GM18519 (cell line): ENCODE measurements around the gene CYP19A1.

Source experiments
- ATAC-seq: cut with Tn5 transposase; IDR thresholded peaks from one replicate; pipeline ENCODE4 v1.9.1; 2021; ENCODE audit warnings: mild to moderate bottlenecking, moderate library complexity; ENCODE audit not compliant: unreplicated experiment, low FRiP score

CYP19A1 gene

DNA sequence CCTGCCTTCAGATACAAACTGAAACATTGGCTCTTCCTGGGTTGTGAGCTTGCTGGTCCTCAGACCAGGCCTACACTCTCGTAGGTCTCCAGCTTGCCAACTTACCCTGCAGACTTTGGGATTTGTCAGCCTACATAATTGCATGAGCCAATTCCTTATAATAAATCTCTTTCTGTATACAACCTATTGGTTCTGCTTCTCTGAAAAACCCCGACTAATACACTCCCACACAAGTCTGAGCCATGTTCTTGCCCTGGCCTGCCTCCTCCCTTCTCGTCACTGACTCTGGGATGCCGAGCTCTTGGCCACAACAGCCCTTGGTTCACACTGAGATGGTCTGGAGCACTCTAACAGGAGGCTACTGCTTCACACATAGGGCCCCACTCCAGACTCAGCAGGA lies 9.5 kb downstream of the CYP19A1 start:
- ATAC-seq, result no peak

DNA sequence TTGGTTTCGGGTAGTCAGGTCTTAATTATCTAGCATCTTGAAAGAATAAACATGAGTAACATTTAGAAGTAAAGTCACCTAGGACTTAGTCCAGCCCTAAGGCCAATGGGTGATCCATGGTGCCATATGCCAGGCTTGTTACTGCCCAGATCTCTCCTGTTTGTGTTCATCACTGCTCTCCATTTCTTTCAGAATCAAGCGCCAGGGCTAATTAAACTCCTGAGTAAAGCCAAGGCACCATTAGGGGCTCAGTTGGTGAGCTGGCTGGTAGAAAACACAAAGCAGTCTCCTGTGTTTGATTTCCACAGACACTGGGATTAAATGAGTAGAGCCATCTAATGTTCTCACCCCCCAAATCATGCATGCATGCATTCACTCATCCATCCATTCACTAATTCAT lies 11.3 kb downstream of the CYP19A1 start:
- no peak for ATAC-seq

DNA sequence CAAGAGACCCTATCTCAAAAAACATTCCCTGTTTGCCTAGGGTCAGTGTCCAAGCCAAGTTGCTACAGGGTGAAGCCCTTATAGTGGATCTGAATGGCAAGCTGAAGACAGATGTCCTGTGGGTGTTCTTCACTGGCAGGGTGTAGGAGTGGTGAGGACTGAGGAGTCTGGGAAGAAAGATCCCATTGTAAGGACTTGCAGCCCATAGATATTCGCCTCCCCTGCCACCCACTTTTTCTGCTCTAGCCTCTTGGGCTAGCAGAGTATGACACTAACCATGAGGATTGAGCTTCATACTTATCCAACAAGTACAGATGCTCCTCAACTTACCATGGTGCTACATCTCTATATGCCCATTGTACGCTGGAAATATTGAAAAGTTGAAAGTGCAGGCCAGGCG lies 13.2 kb downstream of the CYP19A1 start:
- ATAC-seq, result no peak

DNA sequence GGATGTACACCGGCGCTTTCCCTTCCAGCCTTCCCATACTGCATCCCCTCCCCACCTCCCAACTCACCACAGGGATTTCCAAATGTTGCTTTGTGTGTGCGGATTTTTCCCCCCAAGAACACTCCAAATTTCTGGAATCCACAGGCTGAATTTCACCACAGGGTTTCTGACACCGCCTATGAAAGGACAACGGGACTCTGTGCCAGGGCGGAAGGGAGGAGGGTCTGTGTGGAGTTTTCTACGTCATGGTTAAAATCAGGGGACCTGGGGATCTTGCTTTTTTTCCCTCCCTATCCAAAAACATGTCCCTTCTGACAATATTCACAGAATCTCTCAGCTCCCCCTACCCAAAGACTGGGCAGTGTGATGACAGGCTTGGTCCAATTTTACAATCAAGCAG lies 14.6 kb downstream of the CYP19A1 start:
- ATAC-seq, result no peak

DNA sequence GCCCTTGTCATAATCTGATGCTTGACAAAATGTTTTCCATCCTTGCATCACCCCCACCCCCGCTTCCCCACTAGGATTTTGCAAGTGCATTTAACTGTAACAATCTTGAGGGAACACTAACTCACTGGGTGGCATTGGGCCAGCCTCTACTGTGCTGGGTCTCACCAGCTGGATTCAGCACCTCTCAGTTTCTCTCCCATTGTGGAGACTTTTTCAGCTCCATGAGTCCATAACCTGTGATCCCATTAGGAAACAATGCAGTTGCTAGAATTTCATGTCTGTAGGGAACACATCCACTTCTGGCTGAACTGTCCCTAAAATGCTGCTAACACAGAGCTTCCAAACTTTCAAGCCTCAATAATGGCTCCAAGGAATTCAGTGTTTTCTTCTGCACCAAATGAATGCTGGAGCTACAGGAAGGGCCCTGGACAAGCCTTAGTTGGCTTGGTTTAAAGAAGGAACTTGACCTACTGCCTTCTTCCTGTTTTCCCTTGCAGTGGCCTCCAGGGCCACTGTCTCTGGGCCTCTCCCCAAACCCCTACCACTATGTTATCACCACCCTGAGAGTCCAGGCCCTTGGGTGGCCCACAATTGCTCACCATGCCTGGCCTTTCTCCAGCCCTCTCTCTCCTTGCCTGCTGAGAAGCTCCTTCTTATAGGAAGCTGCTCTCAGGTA lies 15.6 kb downstream of the CYP19A1 start:
- ATAC-seq, result no peak

DNA sequence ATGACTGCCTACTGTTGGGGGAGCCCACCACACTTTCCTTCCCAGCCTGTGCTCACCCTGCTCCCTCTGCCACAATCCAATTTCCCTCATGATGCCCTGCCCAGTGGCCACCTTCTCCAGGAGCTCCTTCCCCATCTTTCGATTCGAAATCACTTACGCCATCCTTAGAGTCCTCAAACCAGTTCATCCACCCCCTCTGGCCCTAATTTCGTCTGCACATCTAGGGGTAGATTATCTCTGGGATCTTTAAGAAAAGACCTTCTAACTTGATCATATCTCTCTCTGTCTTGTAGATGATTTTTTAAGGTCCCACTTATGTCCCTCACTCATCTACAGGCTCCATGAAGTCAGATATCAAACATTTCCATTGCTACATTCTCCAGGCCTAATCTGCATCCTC lies 17.1 kb downstream of the CYP19A1 start:
- ATAC-seq, result no peak

DNA sequence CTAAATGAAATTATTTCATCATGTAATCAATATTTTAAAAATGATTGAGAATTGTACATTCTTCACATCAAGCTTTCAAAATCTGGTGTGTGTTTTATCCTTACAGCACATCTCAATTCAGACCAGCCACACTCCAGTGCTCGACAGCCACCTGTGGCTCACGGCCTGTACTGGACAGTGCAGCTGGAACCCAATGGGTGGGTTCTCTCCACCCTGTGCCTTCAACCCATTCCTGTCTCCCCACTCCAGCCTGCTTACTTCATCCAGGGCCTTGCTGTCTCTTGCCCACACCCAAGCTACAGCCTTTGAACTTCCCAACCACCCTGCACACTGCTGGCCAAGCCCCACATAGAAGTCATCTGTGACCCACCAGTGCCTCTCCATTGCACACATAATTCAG lies 17.6 kb downstream of the CYP19A1 start:
- ATAC-seq, result no peak

DNA sequence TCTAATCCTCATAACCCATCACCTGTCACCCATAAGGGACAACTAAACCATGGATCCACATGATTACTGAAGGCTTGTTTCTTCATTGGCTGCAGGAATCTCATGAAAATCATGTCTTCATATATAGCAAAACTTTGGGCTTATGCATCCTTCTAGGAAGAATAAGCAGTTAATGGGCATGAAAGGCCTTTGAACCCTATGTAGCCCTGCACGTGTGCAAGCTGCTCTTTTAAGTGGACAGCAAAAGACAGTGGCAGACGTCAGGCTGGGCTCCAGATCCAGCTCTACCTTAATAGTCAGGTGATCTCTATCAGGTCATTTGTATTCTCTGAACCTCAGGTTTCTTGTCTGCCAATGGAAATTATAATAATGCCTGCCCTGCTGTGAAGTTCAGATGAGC lies 18.9 kb downstream of the CYP19A1 start:
- no peak for ATAC-seq

DNA sequence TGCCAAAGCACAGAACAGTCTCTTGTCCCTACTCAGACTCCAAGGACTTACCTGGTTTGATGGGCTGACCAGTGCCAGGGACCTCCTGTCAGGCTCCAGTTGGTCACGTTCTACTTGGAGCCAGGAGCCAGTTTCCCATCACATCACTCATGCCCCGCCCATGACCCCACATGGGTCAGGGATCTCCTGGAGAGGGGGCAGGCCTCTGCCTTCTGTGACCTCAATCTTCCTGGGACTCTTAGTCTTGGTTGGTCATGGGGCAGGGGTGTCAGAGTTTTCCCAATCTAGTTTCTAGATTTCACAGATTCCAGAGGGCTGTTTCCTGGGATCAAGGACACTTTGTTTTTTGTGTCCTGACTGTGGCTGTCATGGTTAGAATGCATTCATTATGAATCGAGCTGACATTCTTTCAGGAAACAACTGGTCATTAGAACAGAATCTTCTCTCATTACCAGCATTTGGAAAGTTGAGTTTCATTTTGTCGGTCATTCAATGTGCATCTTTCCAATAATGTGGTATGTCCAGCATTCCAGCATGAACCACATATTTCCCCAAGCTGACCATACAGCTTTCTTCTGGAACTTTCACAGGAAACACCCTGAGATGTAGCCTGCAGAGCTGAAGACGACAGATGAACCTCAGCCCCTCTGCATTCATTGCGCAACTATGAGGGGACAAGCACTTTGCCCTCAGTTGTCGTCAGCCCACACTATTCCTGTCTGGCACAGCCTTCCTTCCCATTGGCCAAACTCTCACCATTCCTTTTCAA lies 19.8 kb downstream of the CYP19A1 start:
- no peak for ATAC-seq

DNA sequence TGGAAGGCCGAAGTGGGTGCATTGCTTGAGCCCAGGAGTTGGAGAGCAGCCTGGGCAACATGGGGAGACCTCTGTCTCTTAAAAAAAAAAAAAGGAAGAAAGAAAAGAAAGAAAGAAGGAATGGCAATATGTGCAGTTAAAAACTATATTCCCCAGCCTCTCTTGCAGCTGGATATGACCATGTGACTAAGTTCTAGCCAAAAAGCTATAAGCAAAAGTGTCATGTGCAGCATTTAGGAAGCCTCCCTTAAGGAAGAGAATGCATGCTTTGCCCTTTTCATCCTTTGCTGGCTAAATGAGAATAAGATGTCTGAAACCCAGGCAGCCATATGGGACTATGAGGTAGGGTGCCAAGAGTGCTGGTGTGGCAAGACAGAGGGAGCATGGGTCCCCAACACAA lies 21.8 kb downstream of the CYP19A1 start:
- no peak for ATAC-seq

DNA sequence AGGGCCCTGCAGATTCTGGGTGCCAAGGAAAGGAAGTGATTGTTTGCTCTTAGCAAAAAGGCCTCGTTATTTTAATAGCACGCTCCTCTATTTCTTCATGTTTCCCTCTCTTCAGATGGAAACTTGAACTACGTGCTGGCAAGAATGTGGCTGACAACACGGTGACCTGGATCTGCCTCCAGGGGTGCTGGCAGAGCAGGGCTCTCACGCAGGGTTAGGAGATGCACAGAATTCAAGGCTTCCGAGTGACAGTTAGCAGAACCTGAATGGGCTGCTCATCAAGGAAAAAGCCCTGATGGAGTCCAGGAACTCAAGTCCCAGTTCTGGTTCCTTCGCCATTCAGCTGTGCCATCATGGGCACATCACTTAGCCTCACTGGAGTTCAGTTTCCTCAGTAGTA lies 22.7 kb downstream of the CYP19A1 start:
- no peak for ATAC-seq

DNA sequence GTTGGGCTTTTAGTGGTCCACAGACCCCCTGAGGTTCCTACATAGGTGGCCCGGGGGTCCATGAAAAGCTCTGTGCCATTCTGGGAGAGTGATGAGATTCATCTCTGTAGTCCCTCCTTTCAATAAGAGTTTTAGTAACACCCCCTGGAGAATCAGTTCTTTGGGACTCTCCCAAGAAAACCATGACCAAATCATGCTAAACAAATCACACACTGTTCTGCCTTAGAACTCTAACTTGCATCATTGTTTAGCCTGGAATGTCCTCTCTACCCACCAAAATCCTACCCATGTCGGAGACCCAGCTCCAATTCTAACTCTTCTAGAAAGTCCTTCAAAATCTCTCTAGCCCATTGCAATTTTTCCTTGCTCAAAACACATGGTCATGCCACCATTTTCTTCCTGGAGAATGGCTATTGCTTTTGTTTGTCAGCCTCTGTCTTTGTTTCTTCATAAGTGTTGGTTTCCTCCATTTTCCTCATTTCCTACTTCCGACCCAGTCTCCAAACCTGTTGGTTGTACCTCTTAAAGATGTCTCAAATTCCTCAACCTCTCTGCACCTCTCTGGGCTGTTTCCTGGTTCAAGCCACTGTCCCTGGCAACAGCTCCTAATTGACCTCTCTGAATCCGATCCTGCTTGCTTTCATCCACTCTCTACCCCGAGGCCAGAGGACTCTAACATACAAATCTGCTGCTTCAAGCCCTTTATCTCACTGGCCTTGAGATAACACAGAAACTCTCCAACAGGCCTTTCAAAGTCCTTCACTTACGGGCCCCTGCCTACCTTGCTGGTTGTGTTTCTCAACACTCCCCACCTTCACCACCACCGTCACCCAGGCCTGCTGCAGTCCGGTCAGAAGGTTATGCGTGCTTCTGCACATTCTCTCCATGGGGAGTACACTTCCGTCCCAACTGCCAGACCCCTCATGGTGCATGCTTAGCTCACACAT lies 23.7 kb downstream of the CYP19A1 start:
- no peak for ATAC-seq

DNA sequence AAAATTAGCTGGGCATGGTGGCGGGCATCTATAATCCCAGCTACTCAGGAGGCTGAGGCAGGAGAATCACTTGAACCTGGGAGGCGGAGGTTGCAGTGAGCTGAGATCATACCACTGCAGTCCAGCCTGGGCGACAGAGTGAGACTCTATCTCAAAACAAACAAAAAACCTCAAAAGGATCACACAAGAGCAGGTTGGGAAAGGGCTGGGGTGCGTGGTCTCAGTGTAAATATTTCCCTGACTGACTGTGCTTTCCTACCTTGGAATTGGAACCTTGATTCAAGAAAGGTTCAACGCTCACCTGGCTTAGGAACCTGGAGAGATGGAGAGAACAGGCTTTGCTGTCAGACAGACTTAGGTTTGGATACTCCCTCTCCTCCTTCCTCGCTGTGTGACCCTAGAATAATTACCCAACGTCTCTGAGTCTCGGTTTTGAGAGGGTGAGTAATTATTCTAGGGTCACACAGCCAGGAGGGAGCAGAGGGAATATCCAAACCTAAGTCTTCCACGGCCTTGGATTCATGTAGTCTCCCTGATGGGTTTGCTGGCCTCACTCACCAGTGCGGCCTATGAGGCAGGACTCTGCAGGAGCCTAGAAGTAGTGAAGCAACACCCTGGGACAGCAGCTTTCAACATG lies 24.6 kb downstream of the CYP19A1 start:
- no peak for ATAC-seq

DNA sequence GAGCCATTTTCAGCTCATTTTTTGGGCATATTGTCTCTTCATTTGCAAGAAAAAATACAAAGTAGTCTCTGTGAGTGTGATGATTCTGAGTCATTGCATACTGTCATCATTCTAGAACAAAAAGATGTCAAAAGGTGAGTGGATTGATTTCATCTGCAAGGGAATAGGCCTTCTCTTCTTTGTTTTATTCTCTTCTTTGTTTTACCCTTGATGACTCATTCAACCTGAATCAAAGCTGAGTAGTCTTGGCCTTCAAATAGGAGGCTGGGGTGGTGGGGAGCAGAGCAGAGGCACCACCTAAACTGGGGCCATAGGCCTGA lies 25.4 kb downstream of the CYP19A1 start:
- ATAC-seq, result no peak

DNA sequence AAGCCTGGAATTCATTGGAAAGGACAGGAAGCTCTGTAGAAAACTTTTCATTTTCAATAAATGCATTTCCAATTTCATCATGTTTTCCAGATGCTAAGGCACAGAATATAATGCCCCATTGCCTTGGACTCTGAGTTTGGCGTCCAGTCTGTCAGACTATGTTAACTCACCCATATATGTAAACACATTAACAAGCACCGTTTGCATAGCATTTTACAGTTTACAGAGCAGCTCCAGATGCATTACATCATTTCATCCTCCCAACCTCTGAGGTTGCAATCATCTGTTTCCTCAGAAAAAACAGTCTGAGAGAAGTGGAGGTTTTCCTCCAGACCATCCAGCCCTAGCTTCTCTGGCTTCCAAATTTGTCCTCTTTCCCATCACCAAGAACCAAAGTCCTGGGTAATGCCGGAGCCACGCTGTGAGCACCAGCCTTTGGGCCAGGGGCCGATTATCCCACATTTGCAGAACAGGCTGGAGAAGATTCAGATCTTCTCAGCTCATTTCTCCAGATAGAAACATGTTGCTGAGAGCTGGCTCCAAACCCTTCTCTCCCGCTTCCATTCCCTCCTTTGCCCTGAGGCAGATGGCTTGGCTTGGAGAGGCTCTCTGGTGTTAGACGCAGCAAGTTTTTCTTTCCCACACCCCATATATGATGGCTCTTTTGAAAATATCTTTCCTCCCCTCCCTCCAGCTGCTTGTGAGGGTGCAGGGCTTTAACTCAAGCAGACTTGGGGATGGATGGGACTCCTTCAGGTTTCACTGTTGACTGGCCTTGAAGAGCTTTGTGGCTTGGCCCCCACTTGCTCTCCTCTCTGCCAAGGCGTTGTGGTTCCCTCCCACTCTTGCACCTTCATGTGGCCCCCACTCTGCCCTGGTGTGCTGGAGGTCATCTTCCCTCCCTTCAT lies 26.0 kb downstream of the CYP19A1 start:
- no peak for ATAC-seq

DNA sequence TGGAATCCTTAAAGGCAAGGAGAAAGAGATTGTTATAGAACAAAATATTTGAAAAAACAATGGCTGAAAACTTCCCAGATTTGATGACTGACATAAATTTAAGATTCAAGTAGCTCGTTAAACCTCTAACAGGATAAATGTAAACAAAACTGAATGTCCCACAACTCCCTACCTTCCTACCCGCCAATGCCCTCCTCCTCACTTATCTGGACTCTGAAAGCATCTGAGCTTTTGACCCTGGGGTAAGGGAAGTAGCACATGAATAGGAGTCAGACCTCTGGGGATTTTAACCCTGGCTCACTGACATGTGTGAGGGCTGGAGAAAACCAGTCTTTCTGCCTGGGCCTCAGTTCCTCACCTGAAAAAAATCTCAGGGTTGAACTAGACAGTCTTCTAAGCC lies 26.9 kb downstream of the CYP19A1 start:
- no peak for ATAC-seq

DNA sequence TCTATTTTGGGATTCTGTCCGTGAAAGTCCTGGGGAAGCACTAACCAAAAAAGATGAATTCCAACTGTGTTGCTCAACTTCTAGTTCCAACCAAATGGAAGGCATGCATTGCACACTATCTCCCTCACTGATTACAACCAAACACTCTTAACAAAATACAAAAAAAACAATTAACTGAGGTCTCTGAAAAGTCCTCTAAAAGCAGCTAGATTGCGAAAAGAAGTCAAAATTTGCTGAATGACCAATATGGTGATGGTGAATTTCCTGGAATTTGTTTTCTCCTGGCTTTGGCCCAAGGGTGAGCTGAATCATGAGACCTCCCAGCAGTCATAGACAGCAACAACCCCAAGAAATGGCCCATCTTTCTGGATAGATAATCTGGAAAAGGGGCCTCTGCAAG lies 28.3 kb downstream of the CYP19A1 start:
- ATAC-seq, result no peak

DNA sequence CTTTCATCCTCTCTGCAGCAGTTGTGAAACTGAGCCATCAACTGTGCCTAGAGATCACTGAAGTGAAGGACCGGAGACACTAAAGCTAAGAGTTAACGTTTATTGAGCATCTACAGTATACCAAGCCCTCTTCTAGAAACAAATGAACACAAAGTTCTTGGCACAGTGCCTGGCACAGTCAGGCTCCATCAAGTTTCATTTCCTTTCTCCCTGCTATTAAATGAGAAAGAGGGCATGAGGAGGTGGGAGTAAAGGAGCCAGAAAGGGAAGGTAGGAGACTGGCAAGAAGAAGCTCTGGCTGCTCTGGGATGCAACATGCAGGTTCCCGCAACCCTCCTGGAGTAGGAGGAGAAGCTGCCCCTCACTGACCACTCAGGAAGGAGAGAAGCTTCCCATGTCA lies 30.6 kb downstream of the CYP19A1 start:
- no peak for ATAC-seq

DNA sequence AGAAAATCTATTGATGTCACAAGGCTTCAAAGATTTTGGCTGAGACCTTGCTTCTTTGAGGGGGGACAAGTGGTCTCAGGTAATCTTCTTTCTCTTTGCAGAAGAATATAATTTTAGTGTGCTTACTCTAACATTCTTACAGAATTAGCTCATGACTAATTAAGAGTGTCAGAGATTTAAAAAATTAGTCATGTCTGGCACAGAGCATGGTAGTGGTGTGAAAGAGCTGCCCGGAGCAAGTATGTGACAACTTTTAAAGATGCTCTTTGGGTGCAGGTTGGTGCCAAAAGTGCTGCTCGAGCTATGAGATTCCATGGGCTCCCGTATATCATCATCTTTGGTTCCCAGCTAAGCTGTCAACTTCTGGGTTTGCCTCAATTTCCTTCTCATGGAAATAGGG lies 31.1 kb downstream of the CYP19A1 start:
- ATAC-seq, result no peak

DNA sequence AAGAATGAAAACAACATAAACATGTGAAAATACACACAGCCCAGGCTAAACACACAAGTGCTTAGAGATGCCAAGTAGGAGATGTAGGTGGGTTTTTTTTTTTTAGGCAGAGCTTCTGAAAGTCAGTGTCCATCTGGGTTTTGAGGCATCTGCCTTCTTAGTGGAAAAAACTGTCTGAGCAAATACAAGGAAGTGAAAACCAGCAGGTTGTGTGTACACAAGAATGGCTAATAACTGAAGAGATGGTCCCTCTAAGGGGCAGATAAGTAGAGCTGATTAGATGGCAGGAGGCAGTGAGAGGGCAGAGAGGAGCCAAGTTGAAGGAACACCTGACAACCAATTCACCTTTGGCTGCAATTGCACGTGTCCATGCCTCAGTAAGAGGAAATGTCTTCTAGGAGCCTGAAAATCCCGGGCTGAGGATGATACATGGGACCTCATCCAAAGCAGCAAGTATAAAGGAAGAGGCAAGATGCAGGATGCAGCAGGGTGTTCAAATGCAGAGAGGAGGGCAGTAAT lies 34.9 kb downstream of the CYP19A1 start:
- no peak for ATAC-seq
